HepG2 (cell line): ENCODE results near the gene OR2M3. TPM values are rescaled to one million over a fixed set of nuclear protein-coding genes. Genes with fewer than 3 reads are reported as not detected.

Experiments used
- ATAC-seq: fragments of 200-7000 bp; cut with Tn5 transposase; 3 replicates; pipeline ENCODE4 v1.9.1; 2020; ENCODE audit warnings: mild to moderate bottlenecking, moderate library complexity
- Bru-seq: library from RNA; stranded (reverse); fragments of 400-500 nt; gene quantifications from one replicate; lab custom pipeline; 2021; lab: Mats Ljungman, UMichigan
- BruChase-seq, 2 experiments: library from RNA; stranded (reverse); fragments of 400-500 nt; gene quantifications; one replicate each; lab custom pipeline; 2021; lab: Mats Ljungman, UMichigan
- BruUV-seq: library from RNA; stranded (reverse); fragments of 400-500 nt; replicated peaks from 2 replicates; lab custom pipeline; 2021; lab: Mats Ljungman, UMichigan
- CTCF ChIA-PET: fragments of 300-600 bp; formaldehyde crosslinking; extraction: SDS; loops from one replicate; lab custom pipeline; 2021; ENCODE audit warnings: low total read pairs, inconsistent platforms, low intra/inter-chr PET ratio; lab: Yijun Ruan, JAX
- POLR2A ChIA-PET: fragments of 350-600 bp; sonication (Branson Sonifier 250); formaldehyde crosslinking; loops from one replicate; lab custom pipeline; 2020; ENCODE audit warnings: antibody characterized with exemption, inconsistent platforms; lab: Yijun Ruan, JAX
- DNase-seq: peaks from one replicate; pipeline ENCODE4 v3.0.0-alpha.2; 2015; ENCODE audit warnings: low spot score
- FAIRE-seq: peaks from 3 replicates; lab custom pipeline; 2011; peaks lifted over from hg19 to GRCh38; lab: Jason Lieb, UNC
- H2AFZ ChIP-seq: one replicate; pipeline ENCODE4 v1.6.1; 2011; ENCODE audit warnings: low read length, inconsistent platforms
- H3K27ac ChIP-seq: fragments of 300-600 bp; 3 replicates; pipeline ENCODE4 v1.8.0; 2011; ENCODE audit warnings: mixed run types, mild to moderate bottlenecking, mixed read lengths, low read length, inconsistent platforms; ENCODE audit not compliant: insufficient read depth; ENCODE audit errors: extremely low read length
- H3K27me3 ChIP-seq, 2 experiments: fragments of 200-600 bp in 1 of 2; 2 replicates in 1 of 2; 3 replicates in 1 of 2; pipeline versions ENCODE4 v1.6.0 to v1.8.0; 2011; ENCODE audit warnings: low read length in 2 of 2, mild to moderate bottlenecking in 2 of 2, moderate library complexity in 2 of 2, inconsistent platforms in 1 of 2; ENCODE audit not compliant: insufficient read depth in 2 of 2, control insufficient read depth in 1 of 2
- H3K36me3 ChIP-seq, 2 experiments: fragments of 200-600 bp in 1 of 2; replicated peaks in 1 of 2; 2 replicates in 1 of 2; 3 replicates in 1 of 2; pipeline versions ENCODE4 v1.5.1 to v1.8.0; 2011; ENCODE audit warnings: low read length in 2 of 2, inconsistent platforms in 1 of 2; ENCODE audit not compliant: insufficient read depth in 2 of 2, control insufficient read depth in 1 of 2
- H3K4me1 ChIP-seq: 2 replicates; pipeline ENCODE4 v1.5.1; 2012; ENCODE audit warnings: low read length, inconsistent platforms; ENCODE audit not compliant: insufficient read depth
- H3K4me2 ChIP-seq: 2 replicates; pipeline ENCODE4 v1.6.0; 2011; ENCODE audit warnings: low read depth, low read length, inconsistent platforms
- H3K4me3 ChIP-seq, 3 experiments: fragments of 200-600 bp in 1 of 3; sonication (generic), shearing (Covaris generic) in 1 of 3; replicated peaks in 1 of 3; 2 replicates each; pipeline ENCODE4 v1.5.1; 2011 to 2016; ENCODE audit warnings: low read length in 3 of 3, inconsistent platforms in 2 of 3, low read depth in 2 of 3, mild to moderate bottlenecking in 2 of 3, control low read depth in 1 of 3, mixed read lengths in 1 of 3; ENCODE audit not compliant: insufficient read depth in 1 of 3
- H3K79me2 ChIP-seq: one replicate; pipeline ENCODE4 v1.6.1; 2011; ENCODE audit warnings: low read length, inconsistent platforms; ENCODE audit not compliant: insufficient read depth
- H3K9ac ChIP-seq: 2 replicates; pipeline ENCODE4 v1.6.0; 2011; ENCODE audit warnings: mild to moderate bottlenecking, low read depth, low read length, inconsistent platforms; ENCODE audit not compliant: insufficient read depth
- H3K9me3 ChIP-seq: 2 replicates; pipeline ENCODE4 v1.5.1; 2012; ENCODE audit warnings: mild to moderate bottlenecking, low read length
- H4K20me1 ChIP-seq: 2 replicates; pipeline ENCODE4 v1.6.0; 2011; ENCODE audit warnings: inconsistent platforms, mild to moderate bottlenecking, low read length, moderate library complexity; ENCODE audit not compliant: insufficient read depth
- KDM1A ChIP-seq: IDR thresholded peaks from 2 replicates; pipeline ENCODE4 v1.6.1; 2016; ENCODE audit warnings: missing compliant biosample characterization
- KDM3A ChIP-seq: IDR thresholded peaks from 2 replicates; pipeline ENCODE4 v1.6.1; 2018; ENCODE audit warnings: low read depth, missing compliant biosample characterization
- ZNF329 ChIP-seq: sonication (generic); formaldehyde crosslinking; IDR thresholded peaks from 2 replicates; pipeline ENCODE4 v1.9.0; 2021; ENCODE audit warnings: low read depth, mild to moderate bottlenecking, missing genetic modification reagents
- WGBS: methylation state at CpG from one replicate; pipeline ENCODE4 v1.1.6; 2017; ENCODE audit warnings: low lambda C conversion rate; 5-methylcytosine and 5-hydroxymethylcytosine counted together
- in situ Hi-C: cut with HindIII; loops from 2 replicates; pipeline ENCODE4 v1.10.0; 2017; ENCODE audit warnings: low pct_unique_long_range_greater_than_20kb; ENCODE audit not compliant: extremely low pct_ligation_motif_present
- intact Hi-C: fragments of 100-400 bp; cut with micrococcal nuclease; formaldehyde crosslinking; loops from one replicate; pipeline ENCODE4 v1.10.0; 2022; ENCODE audit not compliant: unreplicated experiment
- long read RNA-seq, 2 experiments: library from RNA in 1 of 2; library from polyadenylated mRNA in 1 of 2; stranded (forward) in 1 of 2; unstranded in 1 of 2; transcript quantifications; one replicate each; pipeline ENCODE4 v2.0.0, GENCODE V29; 2019 to 2022
- polyA minus RNA-seq, 3 experiments: library from RNA; depleted of rRNA, polyadenylated mRNA; stranded (reverse); fragments of >200 nt; gene quantifications; 2 replicates each; pipeline ENCODE4 v1.2.3, GENCODE V29; 2011; ENCODE audit warnings: low replicate concordance in 1 of 3
- polyA plus RNA-seq, 8 experiments: library from polyadenylated mRNA; depleted of rRNA in 3 of 8; stranded (reverse) in 7 of 8; unstranded in 1 of 8; fragments of >200 nt; fragmentation: Illumina TruSeq in 4 of 8; extraction: Trizol in 4 of 8; gene quantifications; 2 replicates each; pipeline versions ENCODE4 v1.2.1 to v1.2.3, GENCODE V29; 2011 to 2016; ENCODE audit warnings: low read depth in 4 of 8, missing spikeins in 1 of 8, mixed read lengths in 1 of 8; ENCODE audit not compliant: insufficient read depth in 1 of 8
- total RNA-seq, 5 experiments: library from RNA; depleted of rRNA; stranded (reverse); fragments of >200 nt; fragmentation: Illumina TruSeq; extraction: Trizol; gene quantifications; 2 replicates each; pipeline ENCODE4 v1.2.3, GENCODE V29; 2016; ENCODE audit warnings: low read depth in 1 of 5
- TF ChIP-seq, protein P1 (sequence below): sonication (generic); formaldehyde crosslinking; IDR thresholded peaks from 2 replicates; pipeline ENCODE4 v1.5.0; 2020; ENCODE audit warnings: missing genetic modification reagents

The OR2M3 gene, protein sequence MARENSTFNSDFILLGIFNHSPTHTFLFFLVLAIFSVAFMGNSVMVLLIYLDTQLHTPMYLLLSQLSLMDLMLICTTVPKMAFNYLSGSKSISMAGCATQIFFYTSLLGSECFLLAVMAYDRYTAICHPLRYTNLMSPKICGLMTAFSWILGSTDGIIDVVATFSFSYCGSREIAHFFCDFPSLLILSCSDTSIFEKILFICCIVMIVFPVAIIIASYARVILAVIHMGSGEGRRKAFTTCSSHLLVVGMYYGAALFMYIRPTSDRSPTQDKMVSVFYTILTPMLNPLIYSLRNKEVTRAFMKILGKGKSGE
- total RNA-seq (2016; rRNA removed; fragmentation: Illumina TruSeq; extraction: Trizol) = not detected in 2 replicates
- not detected in 2 replicates for total RNA-seq (2016; cell fraction: cytosol; rRNA removed; fragmentation: Illumina TruSeq; extraction: Trizol; ENCODE audit: low read depth)
- total RNA-seq (2016; cell fraction: insoluble cytoplasmic fraction; rRNA removed; fragmentation: Illumina TruSeq; extraction: Trizol) = not detected in 2 replicates
- not detected in 2 replicates for total RNA-seq (2016; cell fraction: membrane; rRNA removed; fragmentation: Illumina TruSeq; extraction: Trizol)
- not detected in 2 replicates for total RNA-seq (2016; cell fraction: nucleus; rRNA removed; fragmentation: Illumina TruSeq; extraction: Trizol)
- polyA plus RNA-seq (2011; rRNA removed) = not detected in 2 replicates
- not detected in 2 replicates for polyA plus RNA-seq (2011; cell fraction: cytosol; rRNA removed)
- polyA plus RNA-seq (2011; cell fraction: nucleus; rRNA removed) = not detected in 2 replicates
- polyA plus RNA-seq (2012) = not detected in 2 replicates
- not detected in 2 replicates for polyA plus RNA-seq (2016; cell fraction: cytosol; fragmentation: Illumina TruSeq; extraction: Trizol; ENCODE audit: low read depth)
- not detected in 2 replicates for polyA plus RNA-seq (2016; cell fraction: insoluble cytoplasmic fraction; fragmentation: Illumina TruSeq; extraction: Trizol; ENCODE audit: low read depth)
- polyA plus RNA-seq (2016; cell fraction: membrane; fragmentation: Illumina TruSeq; extraction: Trizol; ENCODE audit: low read depth) = not detected in 2 replicates
- polyA plus RNA-seq (2016; cell fraction: nucleus; fragmentation: Illumina TruSeq; extraction: Trizol; ENCODE audit: insufficient read depth, low read depth) = not detected in 2 replicates
- polyA minus RNA-seq (2011; rRNA and poly(A)+ RNA removed; ENCODE audit: low replicate concordance) = not detected in 2 replicates
- not detected in 2 replicates for polyA minus RNA-seq (2011; cell fraction: cytosol; rRNA and poly(A)+ RNA removed)
- not detected in 2 replicates for polyA minus RNA-seq (2011; cell fraction: nucleus; rRNA and poly(A)+ RNA removed)
- Bru-seq, nascent RNA = not detected
- BruChase-seq, experiment 1, labeled RNA remaining after a 6-hour chase = not detected
- not detected for BruChase-seq, experiment 2, labeled RNA remaining after a 2-hour chase
- long read RNA-seq, experiment 1 = 0 reads
- long read RNA-seq, experiment 2 = 0 reads

DNA sequence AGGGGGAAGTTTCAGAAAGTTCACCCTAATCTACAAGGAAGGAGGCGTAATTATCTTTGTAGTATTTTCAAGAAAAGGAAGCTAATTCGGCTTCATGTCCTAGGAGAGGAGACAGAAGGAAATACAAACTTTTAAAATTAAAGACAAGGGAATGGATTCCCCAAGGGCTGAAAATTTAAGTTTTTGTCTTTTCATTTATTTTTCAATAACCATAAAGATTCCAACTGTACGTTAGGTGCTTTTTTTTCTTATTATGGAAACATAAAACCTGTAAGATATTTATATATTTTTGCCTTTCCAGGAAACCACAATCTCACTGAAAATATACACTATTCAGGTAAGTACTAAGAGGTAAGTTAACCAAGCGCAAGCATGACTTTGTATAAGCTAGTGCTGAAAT, at the start of gene OR2M3:
OR2M3 (plus strand) TSS at position 301 of the 400 bp plus-strand sequence. CDS start 5,803 bp downstream, outside the sequence.
- intact Hi-C loops = no loop called here
- H4K20me1 ChIP-seq = no peaks in the 10 kb centered on the region
- no peak within 1 kb of the TSS for H2AFZ ChIP-seq
- H3K27ac ChIP-seq = no peak within 1 kb of the TSS
- H3K9me3 ChIP-seq = peaks cover 69% of the 10 kb centered on the region
- ChIA-PET CTCF (no interaction called here), POLR2A (no interaction called here)
- WGBS = 3% methylated on average over 4 of the region's 4 CpGs
- H3K4me3 ChIP-seq = no peak within 1 kb of the TSS
- no peak within 1 kb of the TSS for H3K9ac ChIP-seq
- BruUV-seq = no TSS peak
- FAIRE-seq (no peak), DNase-seq (no peak), ATAC-seq (no peak)
- H3K36me3 ChIP-seq = no peaks in the 10 kb centered on the region
- H3K27me3 ChIP-seq = no peaks in the 10 kb centered on the region
- H3K4me2 ChIP-seq = no peak within 1 kb of the TSS
- no peaks in the 10 kb centered on the region for H3K4me1 ChIP-seq
- no peaks in the 10 kb centered on the region for H3K79me2 ChIP-seq
- in situ Hi-C loops = no loop called here
- TF ChIP-seq KDM1A (CRISPR knock-in tag) (no peak), ZNF329 (CRISPR knock-in tag) (no peak), KDM3A (CRISPR knock-in tag) (no peak)
- TF ChIP-seq, protein P1, sequence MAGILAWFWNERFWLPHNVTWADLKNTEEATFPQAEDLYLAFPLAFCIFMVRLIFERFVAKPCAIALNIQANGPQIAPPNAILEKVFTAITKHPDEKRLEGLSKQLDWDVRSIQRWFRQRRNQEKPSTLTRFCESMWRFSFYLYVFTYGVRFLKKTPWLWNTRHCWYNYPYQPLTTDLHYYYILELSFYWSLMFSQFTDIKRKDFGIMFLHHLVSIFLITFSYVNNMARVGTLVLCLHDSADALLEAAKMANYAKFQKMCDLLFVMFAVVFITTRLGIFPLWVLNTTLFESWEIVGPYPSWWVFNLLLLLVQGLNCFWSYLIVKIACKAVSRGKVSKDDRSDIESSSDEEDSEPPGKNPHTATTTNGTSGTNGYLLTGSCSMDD (CRISPR knock-in tag) = no peak
